Airway epithelial cell (primary cell): ENCODE data around the gene OR5H15. TPM values are rescaled to one million over a fixed set of nuclear protein-coding genes. Genes with fewer than 3 reads are reported as not detected.

Experiments used
- total RNA-seq: library from RNA; depleted of rRNA; stranded (reverse); fragments of >200 nt; gene quantifications from 2 replicates; pipeline ENCODE4 v1.2.3, GENCODE V29; 2015

OR5H15 gene
- total RNA-seq, result not detected in 2 replicates

DNA sequence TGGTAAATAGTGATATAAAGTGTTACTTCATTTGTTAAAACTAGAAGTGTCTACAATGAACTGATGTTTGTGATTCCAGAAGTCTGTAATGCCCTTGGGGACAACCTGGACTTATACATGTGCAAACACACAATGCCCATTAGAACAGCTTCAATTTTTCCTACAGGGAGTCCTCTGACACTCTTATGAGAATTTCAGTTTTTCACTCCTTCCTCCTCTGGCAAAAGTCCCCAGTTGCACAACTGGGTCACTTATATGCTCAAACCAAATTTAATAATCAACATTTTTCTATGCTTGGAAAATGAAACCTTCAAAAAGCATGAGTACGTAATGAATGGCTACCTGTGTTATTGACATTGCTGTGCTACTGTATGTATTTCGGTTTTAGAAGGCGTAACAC is at the start of gene OR5H15:
TSS of gene OR5H15 (plus strand) at position 301 of the 400 bp plus-strand sequence. CDS start 2,004 bp downstream, outside the sequence.

DNA sequence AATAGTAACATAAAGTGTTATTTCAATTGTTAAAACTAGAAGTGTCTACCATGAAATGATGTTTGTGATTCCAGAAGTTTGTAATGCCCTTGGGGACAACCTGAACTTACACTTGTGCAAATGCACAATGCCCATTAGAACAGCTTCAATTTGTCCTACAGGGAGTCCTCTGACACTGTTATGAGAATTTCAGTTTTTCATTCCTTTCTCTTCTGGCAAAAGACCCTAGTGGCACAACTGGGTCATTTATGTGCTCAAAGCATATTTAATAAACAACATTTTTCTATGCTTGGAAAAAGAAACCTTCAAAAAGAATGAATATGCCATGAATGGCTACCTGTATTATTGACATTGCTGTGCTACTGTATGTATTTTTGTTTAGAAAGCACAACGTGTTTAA is 36.1 kb upstream of the OR5H15 start, which contains the start of gene OR5H1:
TSS of gene OR5H1 (plus strand) at position 301 of the 400 bp plus-strand sequence. CDS start 1,977 bp downstream, outside the sequence.

GRCh38 chr3:98147179-98147578 is 19.3 kb upstream of the OR5H15 start, which contains the start of gene OR5H14:
Gene OR5H14 (plus strand): TSS chr3:98147479. CDS start chr3:98149386, 1,907 bp downstream.

Other genes starting within 250 kb of the OR5H15 start
- gene RIOX2, start 194.3 kb upstream of the OR5H15 start, total RNA-seq, result 19.0 and 25.9 TPM in 2 replicates
- not detected in 2 replicates for gene GABRR3, start 131.4 kb upstream of the OR5H15 start, total RNA-seq
- not detected in 2 replicates for gene OR5AC2, start 79.5 kb upstream of the OR5H15 start, total RNA-seq
- not detected in 2 replicates for gene OR5H1, start 36.0 kb upstream of the OR5H15 start, total RNA-seq
- not detected in 2 replicates for gene OR5H14, start 19.2 kb upstream of the OR5H15 start, total RNA-seq
- not detected in 2 replicates for gene OR5H6, start 97.5 kb downstream of the OR5H15 start, total RNA-seq
- gene OR5H2, start 115.8 kb downstream of the OR5H15 start, total RNA-seq, result not detected in 2 replicates
- not detected in 2 replicates for gene OR5K4, start 187.2 kb downstream of the OR5H15 start, total RNA-seq
- not detected in 2 replicates for gene OR5K3, start 224.0 kb downstream of the OR5H15 start, total RNA-seq